CD4-positive, alpha-beta T cell treated with Interleukin-6 for 4 hours (primary cell): Measurements from ENCODE around the gene CCL4.

Experiments used
- DNase-seq: peaks from one replicate; pipeline ENCODE4 v3.0.0-alpha.2; 2020; ENCODE audit warnings: mixed read lengths

The CCL4 gene

DNA sequence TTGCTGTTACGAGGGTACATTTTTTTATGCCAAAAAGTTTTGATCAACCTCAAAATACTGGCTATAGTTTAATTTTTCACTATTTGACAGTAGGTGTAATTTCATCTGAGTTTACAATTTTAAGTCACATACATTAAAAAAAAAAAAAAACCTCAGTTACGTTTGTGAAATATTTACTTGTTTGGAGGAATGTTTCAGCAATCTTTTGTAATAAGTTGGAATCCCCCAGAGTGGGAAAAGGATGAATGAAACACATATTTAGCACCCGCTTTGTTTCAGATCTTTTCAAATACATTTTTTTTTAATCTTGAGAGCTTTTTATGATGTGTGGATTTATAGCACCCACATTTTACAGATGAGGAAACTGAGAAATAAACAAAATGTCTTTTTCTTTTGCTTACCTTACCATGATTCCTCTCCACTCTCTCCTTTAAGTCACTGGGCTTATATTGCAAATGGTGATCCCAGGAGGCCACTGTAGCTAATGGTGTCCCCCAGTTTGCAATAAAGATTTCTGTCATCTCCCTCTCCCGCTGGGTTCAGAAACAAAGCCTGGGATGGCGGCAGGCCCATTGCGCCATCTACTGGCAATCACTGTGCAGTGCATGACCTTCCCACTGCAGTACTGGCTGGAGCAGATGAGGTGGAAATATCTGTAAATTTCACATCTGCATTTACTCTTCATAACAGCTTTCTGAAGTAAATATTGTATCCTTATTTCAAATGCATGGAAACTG, 45.1 kb downstream of the CCL4 start:
- DNase-seq, result peak; percentile 51

DNA sequence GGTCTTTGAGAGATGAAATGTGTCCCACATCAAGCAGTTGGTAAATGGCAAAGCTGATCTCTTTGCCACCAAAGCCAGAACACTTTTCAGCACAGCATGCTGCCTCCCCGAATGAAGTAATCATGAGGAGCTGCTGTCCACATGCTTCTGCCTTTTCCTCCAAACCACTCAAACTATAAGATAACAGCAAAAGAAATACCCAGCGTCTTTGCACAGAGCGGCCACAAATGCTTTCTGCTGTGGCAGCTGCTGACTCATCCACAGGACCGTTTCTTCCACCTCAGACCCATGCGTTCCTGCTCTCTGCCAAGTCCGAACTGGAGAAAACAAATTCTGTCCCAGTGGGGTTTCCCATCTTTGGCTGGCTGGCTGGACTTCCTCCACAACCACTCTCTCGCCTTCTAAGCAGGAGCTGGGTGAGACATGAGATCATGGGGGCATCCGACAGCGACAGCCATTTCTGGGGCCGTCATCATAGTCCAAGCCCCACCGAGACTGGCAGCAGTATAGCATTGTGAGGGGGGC, 45.7 kb downstream of the CCL4 start:
- DNase-seq, result no peak

DNA sequence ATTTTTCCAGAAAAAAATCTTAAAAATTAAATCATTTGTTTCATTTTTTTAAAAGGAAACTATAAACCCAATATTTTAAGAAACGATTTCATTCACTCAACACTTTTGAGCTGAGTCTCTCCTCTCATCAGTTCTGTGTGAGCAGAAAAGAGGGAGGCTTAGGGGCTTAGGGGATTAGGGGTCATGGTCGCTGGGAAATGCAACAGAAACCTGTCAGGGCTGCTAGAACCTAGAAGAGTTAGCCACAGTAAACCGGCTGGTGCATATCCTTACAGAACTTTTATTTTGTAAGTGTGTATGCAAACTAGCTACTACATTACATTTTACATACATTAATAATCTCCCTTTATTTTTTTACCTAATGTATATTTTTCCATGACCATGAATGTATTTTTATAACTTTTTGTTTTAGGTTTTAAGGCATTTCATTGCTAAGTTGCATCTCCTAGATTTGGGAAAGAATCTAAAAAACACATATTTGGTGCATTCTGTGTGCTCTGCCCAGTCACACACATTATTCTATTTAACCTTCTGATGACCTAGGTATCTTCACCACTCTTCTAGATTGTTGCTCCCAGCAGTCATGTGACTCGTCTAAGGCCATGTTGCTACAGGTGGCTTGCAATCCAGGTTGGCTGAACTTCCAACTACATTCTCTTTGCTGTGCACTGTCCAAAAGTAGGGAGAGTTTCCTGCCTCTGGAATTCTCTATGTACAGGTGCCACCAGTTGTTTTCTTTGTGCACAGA, 48.4 kb downstream of the CCL4 start:
- no peak for DNase-seq

DNA sequence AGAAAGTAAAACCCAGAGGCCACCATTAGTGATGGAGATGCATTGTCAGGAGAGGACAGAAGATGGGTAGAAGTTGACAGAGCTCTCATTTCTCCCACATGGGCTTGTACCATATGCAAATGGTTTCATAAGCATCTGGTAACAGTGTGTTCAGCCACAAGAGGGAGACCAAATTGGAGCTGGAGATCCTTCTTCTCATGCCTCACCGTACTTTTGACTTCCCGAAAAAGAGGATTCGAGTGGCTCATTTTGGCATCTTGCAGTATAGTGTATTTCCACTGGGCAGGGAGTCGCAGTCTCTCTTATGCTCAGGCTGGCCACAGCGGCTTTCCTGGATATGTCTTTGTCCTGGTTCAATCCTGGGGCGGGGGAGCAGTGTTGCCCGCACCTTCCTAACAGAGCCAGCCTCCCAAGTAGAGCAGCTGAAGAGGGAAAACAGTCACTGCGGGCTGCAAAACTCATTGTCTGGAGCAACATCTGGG, 49.1 kb downstream of the CCL4 start:
- DNase-seq, result no peak

DNA sequence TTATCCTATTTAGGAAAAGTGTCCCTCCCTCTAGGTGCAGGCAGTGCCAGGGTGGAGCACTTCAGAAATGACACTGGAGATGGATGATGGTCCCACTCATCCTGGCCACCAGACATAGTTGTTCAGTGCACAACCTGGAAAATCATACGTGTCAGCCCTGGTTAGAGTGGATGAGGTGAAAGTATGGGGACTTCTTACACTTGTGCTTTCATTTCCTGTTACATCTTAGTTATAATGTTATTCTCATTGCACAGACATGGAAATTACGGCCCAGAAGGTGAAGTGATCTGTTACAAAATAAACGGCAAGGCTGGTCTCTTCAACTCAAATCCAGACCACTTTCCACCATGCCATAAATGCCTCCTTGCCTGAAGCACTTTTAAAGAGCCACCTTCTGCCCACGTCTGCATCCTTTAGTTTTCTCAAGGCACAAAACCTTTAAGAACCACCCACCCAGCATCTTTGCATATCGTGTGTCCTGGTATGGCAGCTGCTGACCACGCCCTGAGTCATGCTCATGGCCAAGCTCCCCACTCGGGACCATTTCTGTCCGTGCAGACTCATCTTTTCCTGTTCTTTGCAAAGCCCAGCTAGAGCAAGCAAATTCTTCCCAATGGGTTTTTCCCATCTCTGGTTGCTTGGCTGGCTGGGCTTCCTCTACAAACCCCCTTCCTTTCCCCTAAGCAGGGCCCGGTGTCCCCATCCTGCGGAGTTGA, 50.4 kb downstream of the CCL4 start:
- DNase-seq, result no peak
